HUES48 (cell line): ENCODE measurements around the gene SYTL1.
A peak's percentile ranks its signal among the peaks of the same experiment; 100 is the strongest.

Experiments
- H3K27ac ChIP-seq: one replicate; pipeline ENCODE4 v1.7.0; 2013; ENCODE audit warnings: low read depth, low read length, inconsistent platforms
- H3K27me3 ChIP-seq: 2 replicates; pipeline ENCODE4 v1.6.1; 2013; ENCODE audit warnings: mild to moderate bottlenecking, low read length; ENCODE audit not compliant: control insufficient read depth, insufficient read depth
- H3K36me3 ChIP-seq: 2 replicates; pipeline ENCODE4 v1.6.1; 2013; ENCODE audit warnings: low read length; ENCODE audit not compliant: control insufficient read depth, insufficient read depth
- H3K4me1 ChIP-seq: 2 replicates; pipeline ENCODE4 v1.6.1; 2013; ENCODE audit warnings: mild to moderate bottlenecking, low read length; ENCODE audit not compliant: control insufficient read depth, insufficient read depth
- H3K4me3 ChIP-seq: 2 replicates; pipeline ENCODE4 v1.5.1; 2013; ENCODE audit warnings: mild to moderate bottlenecking, low read depth, low read length
- H3K9ac ChIP-seq: 2 replicates; pipeline ENCODE4 v1.6.1; 2013; ENCODE audit warnings: mild to moderate bottlenecking, low read depth, low read length, moderate library complexity
- H3K9me3 ChIP-seq: 2 replicates; pipeline ENCODE4 v1.6.1; 2013; ENCODE audit warnings: low read length; ENCODE audit not compliant: control insufficient read depth, insufficient read depth

Gene SYTL1

DNA sequence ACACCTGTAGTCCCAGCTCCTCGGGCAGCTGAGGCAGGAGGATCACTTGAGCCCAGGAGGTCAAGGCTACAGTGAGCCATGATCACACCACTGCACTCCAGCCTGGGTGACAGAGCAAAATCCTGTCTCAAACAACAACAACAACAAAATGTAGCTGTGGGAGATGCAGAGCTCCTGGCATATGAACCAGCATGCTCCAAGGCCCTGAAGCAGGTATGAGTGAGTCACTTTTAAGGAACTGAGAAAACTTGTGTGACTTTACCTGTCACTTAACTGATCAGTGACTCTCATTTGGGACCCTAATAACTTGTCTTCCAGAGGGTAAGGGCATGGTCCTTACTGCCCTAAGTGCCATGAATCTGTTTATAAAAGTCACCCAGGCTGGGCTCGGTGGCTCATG is 39.2 kb upstream of the SYTL1 start:
- Histone ChIP-seq H3K9me3 (no peaks in the 10 kb centered on the region), H3K36me3 (peaks cover 6% of the 10 kb centered on the region), H3K27ac (no peak overlapping the region), H3K9ac (no peak overlapping the region), H3K27me3 (no peaks in the 10 kb centered on the region), H3K4me3 (no peak overlapping the region), H3K4me1 (peaks cover 36% of the 10 kb centered on the region)

DNA sequence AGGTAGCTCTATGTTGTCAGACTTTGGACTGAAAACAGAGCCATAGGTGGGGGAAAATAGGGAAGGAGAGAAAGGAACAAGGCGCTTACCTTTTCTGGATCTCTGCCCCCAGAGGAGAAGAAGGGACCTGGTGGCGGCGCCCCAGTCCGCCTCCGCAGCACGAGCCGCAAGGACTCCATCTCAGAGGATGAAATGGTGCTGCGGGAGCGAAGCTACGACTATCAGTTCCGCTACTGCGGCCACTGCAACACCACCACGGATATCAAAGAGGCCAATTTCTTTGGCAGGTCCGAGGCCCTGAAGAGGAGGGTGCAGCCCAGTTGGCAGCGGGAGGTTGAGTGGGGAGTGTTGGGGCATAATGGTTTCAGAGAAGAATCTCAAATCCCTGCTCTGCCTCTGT is 38.3 kb upstream of the SYTL1 start:
- Histone ChIP-seq H3K27me3 (no peaks in the 10 kb centered on the region), H3K4me1 (peaks cover 44% of the 10 kb centered on the region), H3K9me3 (no peaks in the 10 kb centered on the region), H3K9ac (no peak overlapping the region), H3K4me3 (no peak overlapping the region), H3K27ac (no peak overlapping the region), H3K36me3 (no peaks in the 10 kb centered on the region; the same call in 1 of the 2 replicates)

DNA sequence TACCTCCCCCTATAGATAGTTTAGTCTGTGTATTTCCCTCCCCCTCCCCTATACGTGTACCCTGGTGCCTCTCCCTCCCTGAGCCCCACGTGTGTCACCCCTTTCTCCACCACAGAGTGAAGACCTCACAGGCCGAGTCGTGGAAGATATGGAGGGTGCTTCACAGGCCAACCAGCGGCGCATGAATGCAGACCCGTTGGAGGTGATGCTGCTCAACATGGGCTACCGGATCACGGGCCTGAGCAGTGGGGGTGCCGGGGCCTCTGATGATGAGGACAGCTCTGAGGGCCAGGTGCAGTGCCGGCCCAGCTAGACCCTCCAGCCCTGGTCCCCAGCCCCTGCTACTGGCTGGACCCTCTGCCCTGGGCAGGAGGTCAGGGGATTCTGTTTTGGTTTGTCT is 35.8 kb upstream of the SYTL1 start:
- Histone ChIP-seq H3K9ac (no peak overlapping the region), H3K27ac (no peak overlapping the region), H3K4me1 (peaks cover 32% of the 10 kb centered on the region), H3K27me3 (no peaks in the 10 kb centered on the region; the same call in 1 of the 2 replicates), H3K4me3 (no peak overlapping the region), H3K36me3 (no peaks in the 10 kb centered on the region), H3K9me3 (no peaks in the 10 kb centered on the region)

DNA sequence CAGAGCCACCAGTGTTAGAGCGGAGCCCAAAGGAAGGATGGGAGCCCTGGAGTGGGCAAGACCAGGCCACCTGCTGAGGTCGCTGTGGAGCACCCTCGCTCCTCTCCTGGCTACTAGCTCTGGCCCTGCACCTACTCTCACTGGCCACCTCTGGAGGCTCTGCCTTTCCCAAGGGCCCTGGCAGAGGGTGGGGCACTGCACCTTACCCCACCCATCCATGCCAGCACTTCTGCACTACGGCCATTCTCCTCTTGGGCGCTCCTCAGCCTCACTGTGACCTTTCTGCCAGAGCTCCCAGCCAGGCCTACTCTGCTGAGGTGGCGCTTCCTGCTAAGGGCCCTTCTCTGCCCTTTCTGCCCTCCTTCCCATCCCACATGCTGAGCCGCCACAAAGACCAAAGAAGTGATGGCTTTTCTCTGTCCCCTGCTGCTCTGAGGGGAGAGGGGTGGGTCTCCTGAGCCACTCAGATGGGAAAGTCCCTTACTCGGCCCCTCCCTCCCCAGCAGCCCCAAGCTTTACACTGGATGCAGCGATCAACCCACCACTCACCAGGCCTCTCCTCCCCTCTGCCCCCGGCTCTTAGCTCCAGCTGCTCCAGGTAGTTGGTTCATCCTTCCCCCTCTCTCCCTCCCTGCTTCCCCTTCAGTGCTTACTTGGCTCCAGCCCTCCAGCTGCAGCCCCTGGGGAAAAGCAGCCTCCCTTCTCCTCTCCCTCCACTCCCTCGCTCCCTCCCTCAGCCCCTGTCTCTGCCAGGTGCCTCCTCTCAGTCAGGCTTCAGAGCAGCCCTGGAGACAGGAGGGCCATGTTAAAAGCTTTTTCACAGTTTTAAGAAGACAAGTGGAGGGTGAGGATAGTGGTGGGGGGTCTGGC is 34.7 kb upstream of the SYTL1 start:
- H3K27ac ChIP-seq: peak overlapping the region; percentile 89

DNA sequence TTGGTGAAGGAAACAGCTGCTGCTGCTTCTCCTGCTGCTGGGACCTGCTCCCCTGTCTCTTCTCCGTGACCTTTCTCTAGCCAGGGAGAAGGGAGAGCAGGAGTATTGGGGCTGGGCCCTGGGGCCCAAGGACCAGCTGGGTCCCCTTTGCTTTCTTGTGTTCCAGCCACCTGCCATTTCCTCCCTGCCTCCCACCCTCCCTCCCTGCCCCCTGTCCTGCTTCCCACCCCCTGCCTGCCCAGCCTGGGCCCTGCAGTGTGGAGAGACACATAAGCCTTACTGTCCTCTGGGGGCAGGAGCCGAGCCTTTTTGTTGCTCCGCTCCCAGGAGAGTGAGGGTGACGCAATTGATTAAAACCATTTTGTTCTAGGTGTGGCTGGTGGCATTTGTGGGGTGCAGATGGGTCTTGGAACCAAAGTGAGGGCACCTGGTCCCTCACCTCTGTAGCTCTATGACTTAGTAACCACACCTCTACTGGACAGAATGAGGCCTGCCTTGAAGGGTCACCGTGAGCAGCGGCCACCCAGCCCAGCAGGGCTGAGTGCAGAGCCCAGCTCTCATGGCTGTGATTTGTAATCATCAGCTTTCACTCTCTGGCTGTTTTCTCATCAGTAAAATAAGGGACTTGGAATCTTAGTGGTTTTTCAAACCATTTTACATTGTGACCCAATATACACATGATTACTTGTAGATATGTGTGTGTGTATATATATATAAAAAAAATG is 33.8 kb upstream of the SYTL1 start:
- Histone ChIP-seq H3K36me3 (no peaks in the 10 kb centered on the region), H3K9me3 (no peaks in the 10 kb centered on the region), H3K4me3 (peak overlapping the region; percentile 35; the same call in 1 of the 2 replicates), H3K9ac (0 out of 2 replicates have a peak overlapping the region, but pooled peaks have one; percentile 31), H3K27ac (peak overlapping the region; percentile 89), H3K27me3 (no peaks in the 10 kb centered on the region; the same call in 1 of the 2 replicates), H3K4me1 (peaks cover 21% of the 10 kb centered on the region)

More for the DNA sequence above, 34.7 kb upstream of the SYTL1 start:
- H3K36me3 ChIP-seq: no peaks in the 10 kb centered on the region
- no peaks in the 10 kb centered on the region; the same call in 1 of the 2 replicates for H3K27me3 ChIP-seq
- H3K4me1 ChIP-seq: peaks cover 21% of the 10 kb centered on the region
- H3K4me3 ChIP-seq: peak overlapping the region; percentile 35
- 0 out of 2 replicates have a peak overlapping the region, but pooled peaks have one; percentile 31 for H3K9ac ChIP-seq
- H3K9me3 ChIP-seq: no peaks in the 10 kb centered on the region

DNA sequence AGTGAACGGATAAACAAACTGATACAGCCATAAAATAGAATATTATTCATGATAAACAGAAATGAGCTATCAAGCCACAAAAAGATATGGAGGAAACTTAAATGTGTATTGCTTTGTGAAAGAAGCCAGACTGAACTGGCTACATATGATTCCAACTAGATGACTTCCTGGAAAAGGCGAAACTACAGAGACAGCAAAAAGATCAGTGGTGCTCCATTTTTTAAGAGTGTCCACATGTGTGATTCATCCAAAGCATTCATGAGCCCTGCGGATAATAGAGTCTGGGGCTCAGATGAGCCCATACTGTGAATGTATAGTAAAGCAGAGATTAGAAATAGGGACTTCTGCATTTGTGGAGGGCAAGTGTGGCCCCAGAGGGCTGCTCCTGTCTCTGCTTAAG is 27.7 kb upstream of the SYTL1 start:
- no peaks in the 10 kb centered on the region for H3K36me3 ChIP-seq
- H3K4me1 ChIP-seq: 0 out of 2 replicates have a peak, but pooled peaks cover 4% of the 10 kb centered on the region
- H3K9me3 ChIP-seq: no peaks in the 10 kb centered on the region
- no peak overlapping the region for H3K27ac ChIP-seq
- no peak overlapping the region for H3K9ac ChIP-seq
- no peak overlapping the region for H3K4me3 ChIP-seq
- no peaks in the 10 kb centered on the region; the same call in 1 of the 2 replicates for H3K27me3 ChIP-seq

DNA sequence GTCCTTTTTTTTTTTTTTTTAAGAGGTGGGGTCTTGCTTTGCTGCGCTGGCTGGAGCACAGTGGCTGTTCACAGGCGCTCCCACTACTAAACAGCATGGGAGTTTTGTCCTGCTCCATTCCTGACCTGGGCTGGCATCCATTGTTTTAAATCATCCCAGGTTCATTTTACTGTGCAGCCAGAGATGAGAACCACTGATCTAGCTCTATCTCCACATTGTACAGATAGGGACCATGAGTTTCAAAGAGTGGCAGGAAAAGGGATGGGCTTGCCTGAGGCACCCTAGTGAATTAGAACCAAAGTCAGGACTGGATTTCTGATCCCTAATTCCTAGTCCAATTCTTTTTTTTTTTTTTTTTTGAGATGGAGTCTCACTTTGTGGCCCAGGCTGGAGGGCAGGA is 27.1 kb upstream of the SYTL1 start:
- Histone ChIP-seq H3K4me3 (no peak overlapping the region), H3K27ac (no peak overlapping the region), H3K36me3 (no peaks in the 10 kb centered on the region), H3K27me3 (no peaks in the 10 kb centered on the region; the same call in 1 of the 2 replicates), H3K4me1 (0 out of 2 replicates have a peak, but pooled peaks cover 4% of the 10 kb centered on the region), H3K9me3 (no peaks in the 10 kb centered on the region), H3K9ac (no peak overlapping the region)

DNA sequence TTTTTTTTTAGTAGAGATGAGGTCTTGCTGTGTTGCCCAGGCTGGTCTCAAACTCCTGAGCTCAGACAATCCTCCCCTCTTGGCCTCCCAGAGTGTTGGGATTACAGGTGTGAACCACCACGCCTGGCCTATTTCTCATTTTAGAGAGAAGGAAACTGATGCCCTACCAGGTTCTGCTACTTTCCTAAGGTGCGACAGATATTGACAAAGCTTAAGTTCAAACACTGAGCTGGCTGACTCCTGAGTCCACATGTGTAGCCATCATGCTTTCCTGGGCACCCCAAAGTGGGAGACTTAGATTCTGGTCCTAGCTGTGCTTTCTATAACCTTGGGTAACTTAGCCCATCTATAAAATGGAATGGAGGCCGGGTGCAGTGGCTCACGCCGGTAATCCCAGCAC is 25.0 kb upstream of the SYTL1 start:
- Histone ChIP-seq H3K9me3 (no peaks in the 10 kb centered on the region), H3K36me3 (no peaks in the 10 kb centered on the region), H3K27me3 (no peaks in the 10 kb centered on the region), H3K4me1 (0 out of 2 replicates have a peak, but pooled peaks cover 4% of the 10 kb centered on the region), H3K4me3 (no peak overlapping the region), H3K9ac (no peak overlapping the region), H3K27ac (no peak overlapping the region)

DNA sequence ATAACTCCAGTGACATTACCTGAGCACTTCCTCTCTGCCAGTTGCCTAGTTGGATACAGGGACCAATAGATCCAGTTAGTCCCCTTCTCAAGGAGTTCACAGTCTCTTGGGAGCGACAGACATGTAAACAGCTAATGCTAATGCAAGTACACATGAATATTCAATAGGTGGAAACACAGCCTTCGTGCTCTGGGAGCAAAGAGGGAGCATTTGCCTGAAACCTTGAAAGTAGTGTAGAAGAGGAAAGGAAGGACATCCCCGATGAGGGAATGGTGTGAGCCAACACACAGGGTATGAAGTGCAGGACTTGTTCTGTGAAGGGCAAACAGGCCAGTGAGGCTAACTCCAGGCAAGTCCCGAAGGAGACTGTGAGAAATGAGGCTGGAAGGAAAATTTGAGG is 23.7 kb upstream of the SYTL1 start:
- H3K4me3 ChIP-seq: no peak overlapping the region
- H3K4me1 ChIP-seq: 0 out of 2 replicates have a peak, but pooled peaks cover 4% of the 10 kb centered on the region
- H3K27ac ChIP-seq: no peak overlapping the region
- no peaks in the 10 kb centered on the region for H3K36me3 ChIP-seq
- no peaks in the 10 kb centered on the region for H3K9me3 ChIP-seq
- H3K9ac ChIP-seq: no peak overlapping the region
- no peaks in the 10 kb centered on the region for H3K27me3 ChIP-seq

DNA sequence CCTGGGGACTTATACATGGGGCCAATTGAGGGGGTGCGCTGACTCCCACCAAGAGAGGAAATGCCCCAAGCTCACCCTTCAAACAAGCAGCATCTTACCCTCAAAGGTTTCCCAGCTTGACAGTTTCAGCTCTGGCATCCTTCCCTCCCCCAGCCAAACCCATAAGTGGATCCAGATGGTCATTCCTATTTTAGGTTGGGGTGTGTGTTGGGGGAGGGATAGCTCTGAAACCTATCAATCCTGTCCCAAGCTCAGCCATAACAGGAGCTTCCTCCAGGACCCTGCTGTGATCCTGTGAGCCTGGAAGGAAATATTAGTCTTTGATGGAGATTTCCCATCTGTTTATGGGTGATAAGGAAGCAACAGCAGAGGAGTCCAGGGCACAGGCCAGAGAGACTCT is 23.2 kb upstream of the SYTL1 start:
- Histone ChIP-seq H3K27ac (no peak overlapping the region), H3K9me3 (no peaks in the 10 kb centered on the region), H3K4me3 (no peak overlapping the region), H3K4me1 (0 out of 2 replicates have a peak, but pooled peaks cover 4% of the 10 kb centered on the region), H3K27me3 (no peaks in the 10 kb centered on the region), H3K36me3 (no peaks in the 10 kb centered on the region), H3K9ac (no peak overlapping the region)
